GM19452 (cell line): ENCODE results near the gene PALLD.
"Not testable (repeated sequence)": the region's sequence is repeated elsewhere in the genome, so short reads cannot be mapped to it uniquely, and the experiment has no call there.

Experiments
- ATAC-seq: cut with Tn5 transposase; IDR thresholded peaks from one replicate; pipeline ENCODE4 v1.9.1; 2021; ENCODE audit not compliant: unreplicated experiment

PALLD gene

GRCh38 chr4:168724243-168724642 is 227.4 kb downstream of the PALLD start:
- peak; percentile 45 for ATAC-seq

GRCh38 chr4:168724686-168725411 is 228.0 kb downstream of the PALLD start:
- ATAC-seq, result peak; percentile 29

GRCh38 chr4:168725930-168726329 is 229.1 kb downstream of the PALLD start:
- no peak for ATAC-seq

- not testable (repeated sequence) for ATAC-seq
Measured at GRCh38 chr4:168727181-168727580, 230.3 kb downstream of the PALLD start.

GRCh38 chr4:168731006-168731636 is 234.3 kb downstream of the PALLD start:
- ATAC-seq, result no peak

GRCh38 chr4:168731706-168732414 is 235.0 kb downstream of the PALLD start:
- ATAC-seq, result no peak

GRCh38 chr4:168732714-168733113 is 235.9 kb downstream of the PALLD start:
- ATAC-seq, result no peak

GRCh38 chr4:168734703-168735678 is 238.1 kb downstream of the PALLD start:
- ATAC-seq, result no peak

- no peak for ATAC-seq
Measured at GRCh38 chr4:168735735-168736134, 238.9 kb downstream of the PALLD start.

- ATAC-seq, result no peak
Measured at GRCh38 chr4:168736860-168737805, 240.3 kb downstream of the PALLD start.

- ATAC-seq, result no peak
Measured at GRCh38 chr4:168737806-168738172, 240.9 kb downstream of the PALLD start.

GRCh38 chr4:168739886-168740285 is 243.0 kb downstream of the PALLD start:
- no peak for ATAC-seq

GRCh38 chr4:168740691-168741090 is 243.8 kb downstream of the PALLD start:
- ATAC-seq, result no peak

- ATAC-seq, result no peak
Measured at GRCh38 chr4:168741281-168742173, 244.7 kb downstream of the PALLD start.

GRCh38 chr4:168743131-168743530 is 246.3 kb downstream of the PALLD start:
- ATAC-seq, result no peak

GRCh38 chr4:168743601-168744000 is 246.7 kb downstream of the PALLD start:
- no peak for ATAC-seq

- no peak for ATAC-seq
Measured at GRCh38 chr4:168744021-168744420, 247.2 kb downstream of the PALLD start.

GRCh38 chr4:168748807-168749206 is 252.0 kb downstream of the PALLD start:
- ATAC-seq, result no peak
